Hematopoietic multipotent progenitor cell (in vitro differentiated cells): ENCODE measurements around the gene PHF20. TPM values are rescaled to one million over a fixed set of nuclear protein-coding genes. Genes with fewer than 3 reads are reported as not detected.
"Not testable (repeated sequence)": the region's sequence is repeated elsewhere in the genome, so short reads cannot be mapped to it uniquely, and the experiment has no call there.

Source experiments
- DNase-seq, 3 donors: peaks; one replicate each; pipeline ENCODE4 v3.0.0-alpha.2; 2011 to 2015; ENCODE audit warnings: low read depth in 2 of 3, low spot score in 2 of 3
- total RNA-seq: library from RNA; depleted of rRNA; stranded (reverse); fragments of >200 nt; gene quantifications from one replicate; pipeline ENCODE4 v1.2.3, GENCODE V29; 2012

Gene PHF20
- total RNA-seq, 1 donor = 42.3 TPM

DNA sequence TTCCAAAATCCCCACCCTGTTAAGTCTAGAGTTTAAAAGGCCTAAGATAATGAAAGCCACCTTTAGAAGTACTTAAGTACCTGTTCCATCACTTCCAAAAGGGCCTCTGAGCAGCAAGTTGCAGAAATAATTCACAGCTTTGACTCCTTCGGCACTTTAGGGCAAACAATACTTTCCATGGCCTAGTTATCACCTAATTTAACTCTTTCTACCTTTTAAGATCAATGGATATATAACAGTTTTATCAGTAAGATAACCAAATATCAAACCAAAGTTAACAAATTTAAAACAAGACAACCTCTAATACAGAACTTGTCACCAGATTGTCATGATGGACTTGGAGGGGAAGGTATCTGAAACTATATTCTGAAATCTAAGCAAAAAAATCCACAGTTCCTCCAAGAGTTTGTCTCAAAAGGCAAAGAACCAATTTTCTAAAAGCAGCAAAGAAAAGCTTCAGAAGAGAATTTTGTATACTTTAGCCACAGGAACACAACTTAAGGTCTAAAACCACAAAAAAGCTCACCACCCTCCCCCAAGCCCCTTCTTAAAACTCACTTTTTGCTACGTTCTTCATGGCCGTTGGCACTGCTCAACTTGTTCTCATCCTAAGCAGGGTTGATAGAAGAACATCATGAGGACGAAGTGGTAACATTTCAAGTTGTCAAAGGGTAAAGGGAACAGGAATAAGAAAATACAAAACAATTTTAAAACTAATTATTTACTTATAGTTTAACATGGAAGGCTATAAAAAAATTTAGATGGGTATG lies 33.2 kb upstream of the PHF20 start:
- DNase-seq = no peak

DNA sequence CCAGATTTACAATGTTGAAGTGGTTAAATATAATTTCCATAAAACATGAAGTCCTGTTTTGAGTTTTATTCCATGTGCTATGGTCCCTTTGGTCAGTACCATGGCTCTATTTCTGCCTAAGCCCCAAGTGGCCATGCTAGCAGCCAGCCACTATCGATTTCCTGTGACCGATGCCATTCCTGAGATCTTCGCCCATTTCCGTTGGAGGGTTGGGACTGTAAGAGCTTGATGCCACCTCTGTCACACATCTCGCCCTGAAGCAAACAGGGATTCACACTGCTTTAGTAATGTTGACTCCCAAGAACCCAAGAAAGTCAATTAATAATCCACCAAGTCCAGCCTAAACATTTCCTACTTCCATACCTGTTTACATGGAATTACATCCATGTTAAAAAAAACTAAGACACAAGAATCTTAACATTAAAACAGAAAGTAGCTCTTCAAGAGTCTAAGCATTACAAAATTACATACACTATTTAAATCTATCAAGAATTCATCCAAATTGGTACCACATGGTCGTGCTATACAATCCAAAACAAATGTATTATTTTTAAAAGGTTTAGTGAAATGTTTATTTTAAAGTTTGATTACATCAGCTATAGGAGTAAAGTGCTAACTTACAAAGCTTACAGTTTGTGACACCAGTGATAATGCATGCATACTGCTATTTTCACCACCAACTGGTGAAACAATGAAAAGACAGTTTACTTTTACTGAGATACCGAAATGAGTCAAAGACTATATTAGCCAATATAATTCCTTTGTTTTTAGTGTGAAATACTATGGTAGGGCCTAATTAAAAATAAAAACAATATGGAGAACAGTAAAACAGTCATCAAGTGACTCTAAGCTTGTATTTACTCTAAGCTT lies 32.3 kb upstream of the PHF20 start:
- peak in 2 of 3 donors; percentile 40 to 61 for DNase-seq

DNA sequence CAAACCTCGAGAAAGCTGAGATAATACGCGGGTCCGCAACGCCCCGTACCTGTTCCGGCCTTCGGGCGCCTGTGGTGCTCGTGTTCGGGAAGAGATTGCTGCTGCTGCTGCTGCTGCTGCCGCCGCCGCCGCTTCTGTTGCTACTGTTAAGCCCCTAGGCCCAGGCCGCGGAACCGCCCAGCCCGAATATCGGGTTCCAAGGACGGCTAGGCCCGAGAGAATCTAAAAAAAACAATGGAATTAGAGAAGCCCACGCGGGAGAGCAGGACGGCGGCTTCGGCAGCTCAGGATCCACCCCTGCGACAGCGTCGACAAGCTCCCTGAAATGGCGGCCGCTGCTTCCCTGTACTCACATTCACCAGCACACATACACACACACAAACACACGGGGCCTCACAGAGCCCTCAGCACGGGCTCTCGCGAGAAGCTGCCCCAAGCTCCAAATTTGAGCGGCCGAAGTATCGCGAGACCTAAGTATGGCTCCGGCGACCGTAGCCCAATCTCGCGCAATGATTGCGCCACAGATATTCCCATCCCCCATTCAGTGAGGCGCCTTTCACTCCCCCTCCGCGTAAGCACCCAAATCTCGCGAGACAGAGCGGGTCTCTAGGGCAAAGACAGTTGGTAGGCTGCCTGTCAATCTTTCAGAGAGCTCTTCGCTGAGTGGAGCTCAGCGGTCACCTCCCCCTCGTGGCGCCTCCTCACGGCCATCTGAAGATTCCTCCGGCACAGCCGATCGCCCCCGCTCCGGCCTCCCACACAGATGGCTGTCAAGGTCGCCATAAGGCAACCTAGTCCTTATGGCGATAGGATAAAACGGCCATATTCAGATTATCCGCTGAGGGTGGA lies 29.7 kb upstream of the PHF20 start, which contains the start of gene RBM39:
RBM39 (minus strand) TSS at position 369 of the 849 bp plus-strand sequence. CDS start 1,386 bp downstream, outside the sequence.
- peak; percentile 99 to 100 (median 100) for DNase-seq

DNA sequence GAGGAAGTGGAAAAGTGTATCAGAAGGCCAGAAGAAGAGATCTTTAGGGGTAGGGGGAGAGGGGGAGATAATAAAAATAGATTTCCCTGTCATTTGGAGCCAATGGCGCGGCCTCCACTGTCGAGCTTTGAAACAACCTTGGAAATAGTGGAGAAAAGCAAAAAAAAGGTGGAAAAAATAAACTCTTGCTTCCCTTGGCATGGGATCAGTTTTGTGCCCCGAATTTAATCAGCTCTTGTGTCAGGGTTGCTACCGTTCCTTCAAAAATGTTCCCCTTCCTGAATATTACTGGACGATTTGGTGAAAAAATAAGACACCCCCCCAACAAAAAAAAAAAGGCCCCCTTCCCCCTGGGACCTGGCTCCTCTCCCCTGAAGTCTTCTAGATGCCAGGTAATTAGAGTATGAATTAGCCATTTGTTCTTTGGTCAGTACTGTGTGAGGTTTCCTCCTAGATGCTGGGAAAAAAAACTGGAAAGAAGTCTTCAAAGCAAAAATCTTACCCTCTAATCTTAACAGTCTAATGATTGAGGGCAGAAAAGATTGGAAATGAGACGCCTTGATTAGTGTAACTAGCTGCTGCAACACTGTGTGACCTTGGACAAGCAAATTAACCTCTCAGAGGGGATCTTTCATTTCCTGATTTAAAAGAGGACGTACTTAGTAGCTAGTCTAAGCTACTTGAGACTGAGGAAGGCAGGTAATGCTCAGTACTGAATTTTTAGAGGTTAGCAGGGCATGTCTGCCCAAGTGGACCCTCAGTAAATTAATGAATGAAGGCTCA lies 28.9 kb upstream of the PHF20 start:
- peak in 1 of 3 donors; percentile 24 for DNase-seq

DNA sequence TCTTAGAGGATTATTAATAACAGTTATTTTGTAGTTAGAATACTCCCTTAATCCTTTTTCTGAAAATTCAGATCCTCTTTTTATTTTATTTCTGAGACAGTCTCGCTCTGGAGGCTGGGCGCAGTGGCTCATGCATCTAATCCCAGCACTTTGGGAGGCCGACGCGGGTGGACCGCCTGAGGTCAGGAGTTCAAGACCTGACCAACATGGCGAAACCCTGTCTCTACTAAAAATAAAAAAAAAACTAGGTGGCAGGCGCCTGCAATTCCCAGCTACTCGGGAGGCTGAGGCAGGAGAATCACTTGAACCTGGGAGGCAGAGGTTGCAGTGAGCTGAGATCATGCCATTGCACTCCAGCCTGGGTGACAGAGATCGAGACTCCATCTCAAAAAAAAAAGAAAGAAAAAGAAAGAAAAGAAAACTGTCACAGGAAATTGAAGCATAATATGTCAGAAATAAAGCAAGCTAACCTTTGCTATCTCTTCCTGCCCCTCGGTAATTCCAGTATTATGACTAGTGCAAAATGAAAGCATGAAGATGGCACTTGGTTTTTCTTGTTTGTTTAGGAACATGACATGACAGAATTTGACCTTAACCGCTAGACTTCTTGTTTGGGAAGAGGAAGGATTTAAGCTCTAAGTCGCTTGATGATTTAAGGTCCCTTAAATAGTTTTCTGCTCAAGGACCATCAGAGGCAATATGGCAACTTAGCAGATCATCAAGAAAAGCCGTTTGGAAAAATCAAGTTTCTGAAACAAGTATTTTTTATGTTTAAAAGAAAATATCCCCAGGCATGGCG lies 27.9 kb upstream of the PHF20 start:
- peak in 2 of 3 donors; percentile 50 to 62 for DNase-seq

DNA sequence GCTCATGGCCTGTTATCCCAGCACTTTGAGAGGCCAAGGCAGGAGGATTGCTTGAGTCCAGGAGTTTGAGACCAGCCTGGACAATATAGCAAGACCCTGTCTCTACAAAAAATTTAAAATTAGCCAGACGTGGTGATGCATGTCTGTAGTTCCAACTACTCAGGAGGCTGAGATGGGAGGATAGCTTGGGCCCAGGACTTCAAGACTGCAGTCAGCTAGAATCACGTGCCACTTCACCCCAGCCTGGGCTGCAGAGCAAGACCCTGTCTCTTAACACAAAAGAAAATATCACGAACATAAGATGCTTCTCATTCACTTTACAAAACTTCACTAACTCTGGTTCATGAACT lies 27.3 kb upstream of the PHF20 start:
- DNase-seq = not testable (repeated sequence)

DNA sequence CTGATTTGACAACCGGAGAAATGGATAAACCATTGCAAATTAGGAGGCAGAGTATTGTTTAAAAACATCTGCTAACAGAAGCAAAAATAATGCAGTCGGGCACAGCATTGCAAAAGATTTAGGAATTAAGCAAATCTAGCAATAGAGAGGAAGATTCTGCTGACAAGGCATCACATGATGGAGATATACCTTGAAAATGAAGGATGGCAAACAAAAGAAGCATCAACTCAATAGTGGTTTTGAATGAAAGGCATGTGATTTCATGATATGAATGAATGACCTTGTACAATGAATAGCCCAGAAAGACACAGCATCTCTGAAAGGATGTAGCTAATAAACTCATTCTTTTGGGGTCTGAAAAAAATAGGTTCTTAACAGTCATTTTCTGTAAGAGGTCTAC lies 21.2 kb upstream of the PHF20 start:
- no peak for DNase-seq

DNA sequence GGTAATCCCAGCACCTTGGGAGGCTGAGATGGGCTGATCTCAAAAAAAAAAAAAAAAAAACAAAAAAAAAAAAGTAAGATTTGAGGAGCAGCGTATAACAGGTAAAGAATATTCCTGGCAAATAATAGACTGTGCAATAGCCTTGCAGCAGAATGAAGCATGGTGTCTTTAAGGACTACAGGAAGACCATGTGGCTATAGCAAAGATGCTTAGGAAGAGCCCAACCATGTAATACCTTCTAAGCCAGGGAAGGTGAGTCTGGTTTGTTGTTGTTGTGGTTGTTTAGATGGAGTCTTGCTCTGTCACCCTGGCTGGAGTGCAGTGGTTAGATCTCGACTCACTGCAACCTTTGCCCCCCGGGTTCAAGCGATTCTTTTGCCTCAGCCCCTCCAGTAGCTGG lies 15.4 kb upstream of the PHF20 start:
- DNase-seq = no peak

DNA sequence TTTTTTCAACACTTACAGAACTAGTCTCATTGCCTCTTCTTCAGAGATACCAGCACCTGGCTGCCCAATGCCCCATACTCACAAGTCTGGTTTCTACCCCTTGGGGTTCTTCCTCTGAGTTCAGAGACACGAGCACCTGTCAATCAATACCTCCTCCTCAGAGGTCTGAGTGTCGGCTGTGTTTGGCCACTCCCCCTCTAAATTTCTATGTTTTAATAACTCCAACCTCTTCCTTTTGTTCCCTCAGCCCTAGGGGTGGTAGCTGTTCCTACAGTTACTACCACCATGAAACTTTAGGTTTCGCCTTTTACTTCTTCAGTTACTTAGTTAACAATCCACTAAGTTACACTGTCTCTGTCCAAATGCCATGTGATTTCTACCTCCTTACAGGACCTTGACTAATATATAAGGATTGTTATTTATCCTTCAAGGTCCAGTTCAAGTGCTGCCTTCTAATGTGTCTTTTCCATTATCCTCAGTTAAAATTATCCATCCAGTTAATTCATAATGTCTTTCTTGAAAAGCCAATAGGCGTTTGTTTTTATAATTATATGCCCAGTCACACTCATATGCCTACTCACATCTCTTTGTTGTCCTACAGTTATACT lies 14.6 kb upstream of the PHF20 start:
- DNase-seq = no peak

DNA sequence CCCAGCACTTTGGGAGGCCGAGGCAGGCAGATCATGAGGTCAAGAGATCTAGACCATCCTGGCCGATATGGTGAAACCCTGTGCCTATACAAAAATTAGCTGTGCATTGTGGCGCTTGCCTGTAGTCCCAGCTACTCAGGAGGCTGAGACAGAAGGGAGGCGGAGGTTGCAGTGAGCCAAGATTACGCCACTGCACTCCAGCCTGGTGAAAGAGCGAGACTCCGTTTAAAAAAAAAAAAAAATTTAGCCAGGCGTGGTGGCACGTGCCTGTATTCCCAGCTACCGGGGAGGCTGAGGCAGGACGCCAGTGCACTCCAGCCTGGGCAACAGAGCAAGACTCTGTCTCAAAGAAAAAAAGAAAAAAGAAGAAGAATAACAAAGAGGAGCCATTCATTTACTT lies 10.3 kb upstream of the PHF20 start:
- not testable (repeated sequence) for DNase-seq

DNA sequence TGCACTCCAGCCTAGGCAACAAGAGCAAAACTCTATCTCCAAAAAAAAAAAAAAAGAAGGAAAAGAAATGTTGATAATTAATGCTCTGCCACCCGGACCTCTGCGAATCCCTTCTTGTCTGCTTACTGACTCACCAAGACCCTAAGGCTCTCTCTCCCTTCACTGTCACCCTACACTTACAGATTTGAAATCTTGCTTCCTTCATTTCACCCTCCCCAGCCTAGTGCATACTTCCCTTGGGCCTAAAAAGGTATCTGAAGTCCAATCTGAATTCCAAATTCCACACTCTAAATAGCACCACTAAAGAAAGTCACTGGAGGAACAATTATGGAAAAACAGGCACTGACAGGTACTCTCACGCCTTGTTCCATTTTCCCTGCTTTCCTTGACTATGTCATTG lies 9.4 kb upstream of the PHF20 start:
- DNase-seq = no peak

DNA sequence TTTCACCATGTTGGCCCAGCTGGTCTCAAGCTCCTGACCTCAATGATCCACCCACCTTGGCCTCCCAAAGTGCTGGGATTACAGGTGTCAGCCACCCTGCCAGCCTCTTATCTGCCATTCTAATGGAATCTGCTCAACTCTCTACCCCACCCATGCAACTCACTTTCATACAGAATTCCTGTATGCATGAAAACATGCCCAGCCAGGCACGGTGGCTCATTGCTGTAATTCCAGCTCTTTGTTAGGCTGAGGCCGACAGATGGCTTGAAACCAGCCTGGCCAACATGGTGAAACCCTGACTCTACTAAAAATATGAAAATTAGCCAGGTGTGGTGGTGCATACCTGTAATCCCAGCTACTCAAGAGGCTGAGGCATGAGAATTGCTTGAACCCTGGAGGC lies 6.9 kb upstream of the PHF20 start:
- not testable (repeated sequence) for DNase-seq

DNA sequence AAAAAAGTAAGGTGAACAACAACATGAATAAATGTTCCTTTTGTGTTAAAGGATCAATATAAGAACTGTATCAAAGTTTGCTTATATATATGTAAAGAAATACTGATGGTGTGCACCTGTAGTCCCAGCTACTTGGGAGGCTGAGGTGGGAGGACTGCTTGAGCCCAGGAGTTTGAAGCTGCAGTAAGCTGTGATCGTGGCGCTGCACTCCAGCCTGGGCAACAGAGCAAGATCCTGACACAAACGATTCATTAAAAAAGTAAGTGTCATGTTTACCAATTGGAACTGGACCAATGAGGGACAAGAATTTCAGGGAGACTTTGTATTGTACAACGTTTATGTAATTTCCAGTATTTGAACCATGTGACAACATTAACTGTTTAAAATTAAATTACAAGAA lies 5.0 kb upstream of the PHF20 start:
- DNase-seq = no peak

DNA sequence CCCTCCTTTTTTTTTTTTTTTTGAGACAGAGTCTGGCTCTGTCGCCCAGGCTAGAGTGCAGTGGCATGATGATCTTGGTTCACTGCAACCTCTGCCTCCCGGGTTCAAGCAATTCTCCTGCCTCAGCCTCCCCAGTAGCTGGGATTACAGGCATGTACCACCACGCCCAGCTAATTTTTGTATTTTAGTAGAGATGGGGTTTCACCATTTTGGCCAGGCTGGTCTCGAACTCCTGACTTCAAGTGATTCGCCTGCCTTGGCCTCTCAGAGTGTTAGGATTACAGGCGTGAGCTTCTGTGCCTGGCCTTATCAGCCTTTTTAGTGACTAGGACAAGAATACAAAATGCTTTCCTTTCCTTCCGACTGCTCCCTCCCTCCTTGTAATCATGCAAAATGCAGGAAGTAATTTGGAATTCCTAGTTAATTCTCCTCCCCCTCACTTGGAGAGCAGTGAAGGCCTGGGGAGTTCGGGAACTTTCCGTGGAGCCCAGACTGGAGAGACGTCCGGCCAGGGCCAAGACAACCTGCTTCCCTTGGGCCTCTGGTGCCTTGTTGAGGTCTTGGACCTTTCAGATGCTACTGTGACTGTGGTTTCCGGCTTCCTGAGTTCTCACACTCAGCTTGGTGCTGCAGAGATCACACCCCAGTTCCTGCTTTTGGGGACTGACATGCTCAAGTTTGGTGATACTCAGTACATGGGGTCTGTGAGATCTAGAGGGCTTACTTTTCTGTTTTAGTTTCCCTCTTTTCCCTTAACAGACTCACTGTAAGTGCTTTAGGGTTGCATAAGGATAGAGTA lies 3.9 kb upstream of the PHF20 start:
- peak; percentile 48 to 93 (median 90) for DNase-seq

DNA sequence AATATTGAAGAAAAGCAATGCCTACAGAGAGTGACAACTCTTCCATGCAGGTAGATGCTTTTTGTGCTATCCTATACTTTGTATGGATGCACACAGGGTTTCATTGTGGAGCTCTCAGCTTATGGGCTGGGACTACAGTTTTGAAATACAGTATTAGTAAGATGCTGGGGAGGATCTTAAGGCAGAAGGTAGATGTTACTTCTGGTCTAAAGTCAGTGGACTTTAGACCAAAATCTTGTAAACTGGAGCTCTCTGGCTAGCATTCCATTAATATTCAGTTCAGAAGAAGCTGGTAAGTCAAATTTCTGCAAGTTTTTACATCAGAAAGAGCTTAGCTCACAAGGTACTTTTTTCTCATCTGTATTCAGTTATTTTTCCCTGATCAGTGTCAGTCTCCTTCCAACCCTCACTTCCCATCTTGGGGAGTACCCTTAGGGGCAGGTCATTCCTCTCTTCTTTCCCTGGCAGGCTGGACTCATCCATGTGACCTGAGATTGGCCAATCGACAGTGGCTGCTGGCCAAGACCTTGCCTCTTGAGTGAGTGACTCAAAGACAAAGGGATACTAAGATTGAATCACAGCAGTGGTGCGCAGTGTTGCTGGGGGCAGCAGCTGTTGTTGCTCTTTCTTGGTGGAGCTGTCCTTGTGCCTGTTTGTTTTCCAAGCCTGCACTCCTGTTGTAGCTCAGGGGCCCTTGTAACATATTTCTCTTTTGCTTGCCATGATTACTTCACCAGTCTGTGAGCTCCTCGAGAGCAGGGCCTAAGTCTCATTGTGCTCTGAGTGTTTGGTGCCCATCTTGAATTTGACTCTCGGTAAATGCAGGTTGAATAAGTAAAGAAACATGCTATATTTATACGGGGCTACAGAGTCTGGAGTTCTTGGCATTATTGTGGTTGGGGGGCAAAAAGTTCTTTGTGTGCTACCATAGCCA lies 2.8 kb upstream of the PHF20 start:
- peak in 2 of 3 donors; percentile 33 to 41 for DNase-seq

DNA sequence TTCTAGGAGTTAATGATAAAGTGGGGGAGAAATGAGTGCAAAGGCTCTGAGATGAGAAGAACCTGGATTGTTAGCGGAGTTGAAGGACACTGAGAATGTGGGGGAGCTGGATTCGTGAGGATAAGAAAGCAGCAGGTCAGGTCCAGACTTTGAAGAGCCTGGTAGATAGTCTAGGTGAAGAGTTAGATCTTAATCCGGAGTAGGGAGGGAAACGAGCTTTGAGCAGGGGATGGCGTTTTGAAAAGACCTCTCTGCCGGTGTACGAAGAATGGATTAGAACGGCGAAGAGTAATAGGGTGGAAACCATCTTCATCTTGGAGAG lies 487 bp upstream of the PHF20 start:
- no peak for DNase-seq

DNA sequence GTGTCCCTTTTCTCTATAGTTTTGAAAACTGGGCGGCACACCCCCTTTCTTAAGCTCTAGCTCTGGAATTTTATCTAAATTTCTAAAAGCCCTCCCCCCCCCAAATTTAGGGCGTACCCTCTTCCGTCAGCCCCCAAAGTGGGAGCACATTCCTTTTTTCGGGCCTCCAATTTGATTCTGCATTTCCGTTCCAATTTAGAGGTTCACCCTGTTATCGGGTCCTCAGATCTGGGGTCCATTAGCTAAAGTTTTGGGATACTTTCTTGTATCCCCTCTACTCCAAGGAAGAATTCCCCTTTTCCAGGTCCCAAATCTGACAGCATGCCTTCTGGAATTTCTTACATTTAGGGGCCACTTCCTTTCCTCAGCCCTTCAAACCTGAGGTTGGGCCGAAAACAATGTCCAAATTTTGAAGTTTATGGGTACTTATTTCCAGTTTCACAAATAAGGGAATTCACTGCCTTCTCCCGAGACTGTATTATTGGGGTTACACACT lies 796 bp downstream of the PHF20 start:
- no peak for DNase-seq
